Activated CD4-positive, alpha-beta T cell treated with anti-CD3 and anti-CD28 coated beads for 4 hours (primary cell): Measurements from ENCODE around the gene TBC1D10A.

Source experiments
- DNase-seq, 2 donors: peaks; one replicate each; pipeline ENCODE4 v3.0.0-alpha.2; 2020

TBC1D10A gene

GRCh38 chr22:30297991-30298701 is 28.6 kb downstream of the TBC1D10A start:
- no peak for DNase-seq

GRCh38 chr22:30297276-30297990 is 29.3 kb downstream of the TBC1D10A start:
- DNase-seq: no peak

GRCh38 chr22:30296833-30297232 is 29.9 kb downstream of the TBC1D10A start:
- DNase-seq: no peak

- DNase-seq: no peak
These were observed 30.4 kb downstream of the TBC1D10A start for GRCh38 chr22:30296324-30296723.

- no peak for DNase-seq
These were observed 31.2 kb downstream of the TBC1D10A start for GRCh38 chr22:30295576-30295975.

GRCh38 chr22:30294830-30295229 is 31.9 kb downstream of the TBC1D10A start:
- DNase-seq: no peak

- DNase-seq: no peak
These were observed 32.7 kb downstream of the TBC1D10A start for GRCh38 chr22:30294066-30294465.

- no peak for DNase-seq
These were observed 33.7 kb downstream of the TBC1D10A start for GRCh38 chr22:30293026-30293425.

GRCh38 chr22:30292069-30292970 is 34.4 kb downstream of the TBC1D10A start:
- DNase-seq: no peak

- no peak for DNase-seq
These were observed 35.5 kb downstream of the TBC1D10A start for GRCh38 chr22:30291058-30291892.

- DNase-seq: no peak
These were observed 36.2 kb downstream of the TBC1D10A start for GRCh38 chr22:30290342-30291057.

- no peak for DNase-seq
These were observed 36.8 kb downstream of the TBC1D10A start for GRCh38 chr22:30289980-30290313.

GRCh38 chr22:30289141-30289979 is 37.4 kb downstream of the TBC1D10A start, which contains the start of gene CASTOR1:
Gene CASTOR1, minus strand, starts transcription at chr22:30289505. Its CDS starts 8 bp downstream, at chr22:30289497.
- peak; percentile 85 to 88 for DNase-seq

GRCh38 chr22:30288419-30289140 is 38.2 kb downstream of the TBC1D10A start:
- DNase-seq: no peak

- peak; percentile 88 to 94 for DNase-seq
These were observed 38.9 kb downstream of the TBC1D10A start for GRCh38 chr22:30287648-30288418.

- peak; percentile 81 to 89 for DNase-seq
These were observed 39.7 kb downstream of the TBC1D10A start for GRCh38 chr22:30286813-30287647.

GRCh38 chr22:30286331-30286730 is 40.4 kb downstream of the TBC1D10A start:
- no peak for DNase-seq

- DNase-seq: no peak
These were observed 40.9 kb downstream of the TBC1D10A start for GRCh38 chr22:30285846-30286200.
